HL-60 (cell line): ENCODE results near the gene SMIM45.

Experiments used
- DNase-seq, 2 experiments: peaks; one replicate each; pipeline ENCODE4 v3.0.0-alpha.2; 2010 to 2020; ENCODE audit warnings: low read depth in 1 of 2, low spot score in 1 of 2
- H3K27ac ChIP-seq: fragments of 250-450 bp; sonication (Bioruptor Pico); replicated peaks from 2 replicates; pipeline ENCODE4 v1.5.1; 2020; ENCODE audit warnings: mild to moderate bottlenecking, moderate library complexity
- H3K27me3 ChIP-seq: fragments of 250-450 bp; sonication (Bioruptor Pico); 2 replicates; pipeline ENCODE4 v1.5.1; 2021; ENCODE audit warnings: mild to moderate bottlenecking, moderate library complexity; ENCODE audit not compliant: insufficient read depth, poor library complexity, severe bottlenecking
- H3K4me3 ChIP-seq: replicated peaks from 2 replicates; pipeline ENCODE4 v1.5.1; 2011; ENCODE audit warnings: mild to moderate bottlenecking, control low read depth, low read length; ENCODE audit not compliant: insufficient read depth
- CTCF ChIP-seq: IDR thresholded peaks from one replicate; pipeline ENCODE4 v1.5.1; 2011; ENCODE audit warnings: low read length, control low read depth, inconsistent platforms; ENCODE audit not compliant: insufficient read depth
- GABPA ChIP-seq: IDR thresholded peaks from 2 replicates; pipeline ENCODE4 v1.6.1; 2012; ENCODE audit warnings: low read depth
- POLR2AphosphoS5 ChIP-seq: IDR thresholded peaks from 2 replicates; pipeline ENCODE4 v1.6.1; 2012; ENCODE audit warnings: low read depth
- SPI1 ChIP-seq: IDR thresholded peaks from 2 replicates; pipeline ENCODE4 v1.6.1; 2012; ENCODE audit warnings: low read depth, mild to moderate bottlenecking, borderline replicate concordance
- TF ChIP-seq, protein P1 (sequence below): IDR thresholded peaks from 2 replicates; pipeline ENCODE4 v1.6.1; 2012; ENCODE audit warnings: low read depth; ENCODE audit not compliant: insufficient replicate concordance

The SMIM45 gene

GRCh38 chr22:41913842-41914534 is 38.0 kb upstream of the SMIM45 start:
- Histone ChIP-seq H3K4me3 (no peak overlapping the region), H3K27me3 (peaks cover 65% of the 10 kb centered on the region), H3K27ac (no peak overlapping the region)
- TF ChIP-seq CTCF, result no peak
- no peak for DNase-seq

DNA sequence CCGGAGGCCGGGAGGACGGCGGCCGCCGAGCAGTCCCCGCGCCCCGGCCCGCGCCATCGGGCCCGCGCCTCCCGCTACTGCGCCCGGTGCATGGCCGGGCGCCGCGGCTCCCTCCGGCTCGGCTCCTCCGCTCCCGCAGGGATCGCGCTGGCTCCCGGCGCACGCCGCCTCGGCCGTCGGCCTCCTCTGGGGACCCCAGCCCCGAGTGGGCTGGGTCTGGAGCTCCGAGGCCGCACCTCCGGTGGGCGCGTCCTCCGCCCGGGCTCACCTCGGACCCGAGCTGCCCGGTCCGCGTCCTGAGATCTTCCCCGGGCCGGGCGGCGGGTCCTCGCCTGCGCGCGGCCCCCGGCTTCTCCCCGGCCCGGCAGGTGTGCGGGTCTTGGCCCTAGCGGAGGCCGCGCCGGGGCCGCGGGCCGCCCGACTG is 37.3 kb upstream of the SMIM45 start:
- H3K27me3 ChIP-seq, result peaks cover 65% of the 10 kb centered on the region
- no peak overlapping the region for H3K27ac ChIP-seq
- no peak for DNase-seq
- TF ChIP-seq CTCF, result no peak
- TF ChIP-seq POLR2AphosphoS5, result no peak
- TF ChIP-seq, protein P1, sequence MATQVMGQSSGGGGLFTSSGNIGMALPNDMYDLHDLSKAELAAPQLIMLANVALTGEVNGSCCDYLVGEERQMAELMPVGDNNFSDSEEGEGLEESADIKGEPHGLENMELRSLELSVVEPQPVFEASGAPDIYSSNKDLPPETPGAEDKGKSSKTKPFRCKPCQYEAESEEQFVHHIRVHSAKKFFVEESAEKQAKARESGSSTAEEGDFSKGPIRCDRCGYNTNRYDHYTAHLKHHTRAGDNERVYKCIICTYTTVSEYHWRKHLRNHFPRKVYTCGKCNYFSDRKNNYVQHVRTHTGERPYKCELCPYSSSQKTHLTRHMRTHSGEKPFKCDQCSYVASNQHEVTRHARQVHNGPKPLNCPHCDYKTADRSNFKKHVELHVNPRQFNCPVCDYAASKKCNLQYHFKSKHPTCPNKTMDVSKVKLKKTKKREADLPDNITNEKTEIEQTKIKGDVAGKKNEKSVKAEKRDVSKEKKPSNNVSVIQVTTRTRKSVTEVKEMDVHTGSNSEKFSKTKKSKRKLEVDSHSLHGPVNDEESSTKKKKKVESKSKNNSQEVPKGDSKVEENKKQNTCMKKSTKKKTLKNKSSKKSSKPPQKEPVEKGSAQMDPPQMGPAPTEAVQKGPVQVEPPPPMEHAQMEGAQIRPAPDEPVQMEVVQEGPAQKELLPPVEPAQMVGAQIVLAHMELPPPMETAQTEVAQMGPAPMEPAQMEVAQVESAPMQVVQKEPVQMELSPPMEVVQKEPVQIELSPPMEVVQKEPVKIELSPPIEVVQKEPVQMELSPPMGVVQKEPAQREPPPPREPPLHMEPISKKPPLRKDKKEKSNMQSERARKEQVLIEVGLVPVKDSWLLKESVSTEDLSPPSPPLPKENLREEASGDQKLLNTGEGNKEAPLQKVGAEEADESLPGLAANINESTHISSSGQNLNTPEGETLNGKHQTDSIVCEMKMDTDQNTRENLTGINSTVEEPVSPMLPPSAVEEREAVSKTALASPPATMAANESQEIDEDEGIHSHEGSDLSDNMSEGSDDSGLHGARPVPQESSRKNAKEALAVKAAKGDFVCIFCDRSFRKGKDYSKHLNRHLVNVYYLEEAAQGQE, result no peak
- no peak for TF ChIP-seq GABPA
- no peak for TF ChIP-seq SPI1
- H3K4me3 ChIP-seq, result peak overlapping the region; percentile 10; the same call in 1 of the 2 replicates

- Histone ChIP-seq H3K27me3 (peaks cover 64% of the 10 kb centered on the region), H3K27ac (no peak within 1 kb of the TSS), H3K4me3 (peak within 1 kb of the TSS; percentile 10; the same call in 1 of the 2 replicates)
- DNase-seq, result peak in 1 of 2 experiments; percentile 20
- TF ChIP-seq POLR2AphosphoS5, result no peak
Measured at GRCh38 chr22:41915035-41915785, 36.7 kb upstream of the SMIM45 start, which contains the start of gene SHISA8. Gene SHISA8, minus strand, starts transcription at chr22:41915074. Its CDS starts 407 bp downstream, at chr22:41914667.

DNA sequence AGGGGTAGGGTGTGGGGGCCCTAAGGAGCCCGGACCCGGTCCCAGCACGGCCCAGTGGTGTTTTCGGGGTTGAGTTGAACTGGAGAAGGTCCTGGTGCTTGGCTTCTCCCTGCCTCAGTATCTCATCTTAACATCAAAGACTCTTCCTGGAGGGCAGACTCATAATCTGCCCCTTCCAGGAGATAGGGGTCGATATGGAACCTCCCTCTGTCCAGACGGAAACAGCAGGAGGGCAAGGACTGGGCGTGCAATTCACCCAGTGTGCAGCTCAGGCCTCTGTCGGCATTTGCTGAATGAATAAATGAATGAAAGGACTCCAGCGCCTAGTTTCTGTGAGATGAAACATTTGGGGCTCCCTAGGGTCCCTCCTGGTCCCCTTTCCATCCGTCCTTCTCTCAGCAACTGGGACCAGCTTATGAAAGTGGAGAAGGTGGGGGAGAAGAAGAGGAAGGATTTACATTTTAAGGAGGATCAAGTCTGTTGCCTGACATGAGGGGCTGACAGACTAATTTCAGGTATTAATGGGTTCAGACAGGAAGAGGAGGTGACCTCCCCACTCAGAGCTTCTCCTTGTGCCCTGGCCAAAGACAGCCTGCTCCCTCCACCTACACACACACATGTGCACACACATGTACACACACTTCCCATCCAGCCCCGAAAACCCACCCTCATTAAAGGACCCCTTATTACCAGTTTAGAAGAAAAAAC is 36.0 kb upstream of the SMIM45 start:
- H3K27ac ChIP-seq, result no peak overlapping the region
- no peak for TF ChIP-seq POLR2AphosphoS5
- TF ChIP-seq SPI1, result no peak
- TF ChIP-seq GABPA, result no peak
- TF ChIP-seq CTCF, result no peak

More for the DNA sequence above, 36.0 kb upstream of the SMIM45 start:
- no peak for DNase-seq
- Histone ChIP-seq H3K27me3 (peaks cover 59% of the 10 kb centered on the region), H3K4me3 (no peak overlapping the region)
